Esophagus squamous epithelium (tissue), 5 donors: ENCODE results near the gene ZDHHC18. TPM values are rescaled to one million over a fixed set of nuclear protein-coding genes. Genes with fewer than 3 reads are reported as not detected.
"Not testable (repeated sequence)": the region's sequence is repeated elsewhere in the genome, so short reads cannot be mapped to it uniquely, and the experiment has no call there.

Experiments used
- DNase-seq: peaks from one replicate; lab custom pipeline; 2025; lab: John Stamatoyannopoulos, UW
- H3K27ac ChIP-seq, 4 donors: fragments of 200-600 bp; sonication (generic); one replicate each; pipeline ENCODE4 v1.5.1; 2016 to 2019; ENCODE audit warnings: mild to moderate bottlenecking in 1 of 4
- H3K27me3 ChIP-seq, 4 donors: fragments of 200-600 bp; sonication (generic); 1 replicate in 3 of 4; 2 replicates in 1 of 4; pipeline versions ENCODE4 v1.5.1 to v1.6.0; 2017 to 2021; ENCODE audit warnings: antibody characterized with exemption in 1 of 4
- H3K36me3 ChIP-seq, 3 donors: fragments of 200-600 bp; sonication (generic); one replicate each; pipeline ENCODE4 v1.5.1; 2016 to 2019
- H3K4me1 ChIP-seq, 3 donors: fragments of 200-600 bp; sonication (generic); one replicate each; pipeline ENCODE4 v1.5.1; 2017 to 2019
- H3K4me3 ChIP-seq, 4 donors: fragments of 200-600 bp; sonication (generic); 1 replicate in 3 of 4; 2 replicates in 1 of 4; pipeline ENCODE4 v1.5.1; 2016 to 2019; ENCODE audit warnings: mild to moderate bottlenecking in 2 of 4, moderate library complexity in 1 of 4
- H3K9me3 ChIP-seq, 3 donors: fragments of 200-600 bp; sonication (generic); one replicate each; pipeline ENCODE4 v1.5.1; 2016 to 2019
- CTCF ChIP-seq, 6 experiments: fragments of 450-650 bp in 4 of 6; fragments of 200-600 bp in 2 of 6; sonication (generic) in 2 of 6; IDR thresholded peaks; one replicate each; pipeline ENCODE4 v1.5.1; 2016 to 2019; ENCODE audit warnings: antibody characterized with exemption in 6 of 6, mild to moderate bottlenecking in 4 of 6, moderate library complexity in 4 of 6
- POLR2A ChIP-seq, 4 donors: fragments of 450-650 bp; IDR thresholded peaks; one replicate each; pipeline ENCODE4 v1.6.1; 2017; ENCODE audit warnings: antibody characterized with exemption in 4 of 4, mild to moderate bottlenecking in 4 of 4, moderate library complexity in 3 of 4
- WGBS, 2 donors: methylation state at CpG; one replicate each; pipeline ENCODE4 v1.1.5; 2018; 5-methylcytosine and 5-hydroxymethylcytosine counted together
- intact Hi-C: fragments of 100-400 bp; cut with DNase I; formaldehyde crosslinking; loops from one replicate; pipeline ENCODE4 v1.15.0; 2022
- total RNA-seq, 4 donors: library from RNA; depleted of rRNA; stranded (reverse); fragments of >200 nt; gene quantifications; one replicate each; pipeline ENCODE4 v1.1.0, GENCODE V29; 2016
- donor health status: DM: yes; HTN: yes; CAD: no.

Gene ZDHHC18
- total RNA-seq, 4 donors from 2014 or later = 24.5 to 34.4 (median 29.4) TPM

- Histone ChIP-seq H3K4me3 (no peak overlapping the region), H3K4me1 (peaks cover 5 to 22% (median 6%) of the 10 kb centered on the region in 3 donors), H3K9me3 (no peaks in the 10 kb centered on the region), H3K27ac (no peak overlapping the region), H3K27me3 (no peaks in the 10 kb centered on the region), H3K36me3 (peaks cover 28 to 85% (median 46%) of the 10 kb centered on the region in 3 donors)
- intact Hi-C loops = no loop called here
- no peak for TF ChIP-seq POLR2A (IDR thresholded peaks at IDR 0.05)
- TF ChIP-seq CTCF (IDR thresholded peaks at IDR 0.05) = no peak
- whole genome bisulfite sequencing, 2 donors = 88 to 94% methylated on average over 3 to 4 of the region's 4 CpGs
- DNase-seq = no peak
Observed at GRCh38 chr1:26879793-26880192, 53.3 kb downstream of the ZDHHC18 start.

GRCh38 chr1:26881611-26882010 lies 55.1 kb downstream of the ZDHHC18 start:
- H3K9me3 ChIP-seq, H3K27me3 ChIP-seq, H3K4me3 ChIP-seq, DNase-seq, H3K27ac ChIP-seq, intact Hi-C loops: not testable (repeated sequence)
- Histone ChIP-seq H3K36me3 (peaks cover 28 to 94% (median 63%) of the 10 kb centered on the region in 3 donors), H3K4me1 (peaks cover 5 to 18% (median 6%) of the 10 kb centered on the region in 3 donors)
- WGBS, 2 donors = 80 to 94% methylated on average over 4 to 6 of the region's 6 CpGs

GRCh38 chr1:26882696-26883463 lies 56.4 kb downstream of the ZDHHC18 start:
- TF ChIP-seq CTCF (IDR thresholded peaks at IDR 0.05) = no peak
- TF ChIP-seq POLR2A (IDR thresholded peaks at IDR 0.05) = no peak
- Histone ChIP-seq H3K9me3 (no peaks in the 10 kb centered on the region), H3K4me1 (peaks cover 0 to 7% (median under 1%) of the 10 kb centered on the region in 3 donors), H3K36me3 (peaks cover 28 to 99% (median 64%) of the 10 kb centered on the region in 3 donors), H3K27ac (no peak overlapping the region), H3K27me3 (no peaks in the 10 kb centered on the region), H3K4me3 (no peak overlapping the region)
- intact Hi-C loops = no loop called here
- no peak for DNase-seq
- WGBS, 2 donors = 83 to 86% methylated on average over 5 of the region's 5 CpGs

GRCh38 chr1:26887125-26887524 lies 60.6 kb downstream of the ZDHHC18 start:
- intact Hi-C loops = no loop called here
- Histone ChIP-seq H3K4me3 (no peak overlapping the region), H3K27me3 (no peaks in the 10 kb centered on the region), H3K9me3 (no peaks in the 10 kb centered on the region), H3K27ac (no peak overlapping the region), H3K4me1 (peaks cover 10 to 28% (median 14%) of the 10 kb centered on the region in 3 donors), H3K36me3 (peaks cover 12 to 81% (median 44%) of the 10 kb centered on the region in 3 donors)
- WGBS, 2 donors = 56 to 100% methylated on average over 1 of the region's 1 CpG
- DNase-seq = no peak
- peak in 4 of 6 experiments; percentile 19 to 47 (median 38) for TF ChIP-seq CTCF (IDR thresholded peaks at IDR 0.05)
- no peak for TF ChIP-seq POLR2A (IDR thresholded peaks at IDR 0.05)

- Histone ChIP-seq H3K4me3 (no peak overlapping the region), H3K9me3 (no peaks in the 10 kb centered on the region), H3K27me3 (no peaks in the 10 kb centered on the region), H3K36me3 (peaks cover 9 to 81% (median 43%) of the 10 kb centered on the region in 3 donors), H3K27ac (peak overlapping the region in 1 of 4 donors; percentile 94), H3K4me1 (peaks cover 10 to 28% (median 14%) of the 10 kb centered on the region in 3 donors)
- no peak for DNase-seq
- intact Hi-C loops = no loop called here
- TF ChIP-seq POLR2A (IDR thresholded peaks at IDR 0.05) (no peak), CTCF (IDR thresholded peaks at IDR 0.05) (no peak)
- WGBS, 2 donors = 83 to 100% methylated on average over 1 of the region's 1 CpG
Observed at GRCh38 chr1:26888231-26888630, 61.7 kb downstream of the ZDHHC18 start.
